Astrocyte of the cerebellum (primary cell): Measurements from ENCODE around the gene MYCN.

Source experiments
- DNase-seq: peaks from one replicate; pipeline ENCODE4 v3.0.0-alpha.2; 2011; ENCODE audit warnings: low read depth
- H3K4me3 ChIP-seq: 2 replicates; pipeline ENCODE4 v1.5.1; 2011; ENCODE audit warnings: mild to moderate bottlenecking, low read depth, low read length, moderate library complexity
- CTCF ChIP-seq: IDR thresholded peaks from 2 replicates; pipeline ENCODE4 v1.5.1; 2012; ENCODE audit warnings: low read length, low read depth, moderate library complexity, mild to moderate bottlenecking; ENCODE audit errors: missing control alignments
- in situ Hi-C: cut with HindIII; loops from 2 replicates; pipeline ENCODE4 v1.10.0; 2017; ENCODE audit warnings: low sequenced_read_pairs

Gene MYCN

DNA sequence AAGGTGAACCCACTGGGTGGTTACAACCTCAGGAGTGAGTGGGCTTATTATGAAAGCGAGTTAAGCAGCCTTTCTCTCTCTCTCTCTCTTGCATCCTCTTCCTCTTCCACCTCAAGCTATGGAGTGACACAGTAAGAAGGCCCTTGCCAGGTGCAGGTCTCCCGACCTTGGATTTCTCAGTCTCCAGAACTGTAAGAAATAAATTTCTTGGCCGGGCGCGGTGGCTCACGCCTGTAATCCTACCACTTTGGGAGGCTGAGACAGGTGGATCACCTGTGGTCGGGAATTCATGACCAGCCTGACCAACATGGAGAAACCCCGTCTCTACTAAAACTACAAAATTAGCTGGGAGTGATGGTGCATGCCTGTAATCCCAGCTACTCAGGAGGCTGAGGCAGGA, 14.4 kb downstream of the MYCN start:
- DNase-seq: no peak
- no peak overlapping the region for H3K4me3 ChIP-seq
- no peak for TF ChIP-seq CTCF
- in situ Hi-C loops: no loop called here

- no peak for DNase-seq
- no peak overlapping the region for H3K4me3 ChIP-seq
- in situ Hi-C loops: no loop called here
- no peak for TF ChIP-seq CTCF
These were observed 15.1 kb downstream of the MYCN start for GRCh38 chr2:15955232-15955988.

GRCh38 chr2:15956230-15956629, 15.9 kb downstream of the MYCN start:
- no peak for TF ChIP-seq CTCF
- in situ Hi-C loops: no loop called here
- H3K4me3 ChIP-seq: no peak overlapping the region
- no peak for DNase-seq

DNA sequence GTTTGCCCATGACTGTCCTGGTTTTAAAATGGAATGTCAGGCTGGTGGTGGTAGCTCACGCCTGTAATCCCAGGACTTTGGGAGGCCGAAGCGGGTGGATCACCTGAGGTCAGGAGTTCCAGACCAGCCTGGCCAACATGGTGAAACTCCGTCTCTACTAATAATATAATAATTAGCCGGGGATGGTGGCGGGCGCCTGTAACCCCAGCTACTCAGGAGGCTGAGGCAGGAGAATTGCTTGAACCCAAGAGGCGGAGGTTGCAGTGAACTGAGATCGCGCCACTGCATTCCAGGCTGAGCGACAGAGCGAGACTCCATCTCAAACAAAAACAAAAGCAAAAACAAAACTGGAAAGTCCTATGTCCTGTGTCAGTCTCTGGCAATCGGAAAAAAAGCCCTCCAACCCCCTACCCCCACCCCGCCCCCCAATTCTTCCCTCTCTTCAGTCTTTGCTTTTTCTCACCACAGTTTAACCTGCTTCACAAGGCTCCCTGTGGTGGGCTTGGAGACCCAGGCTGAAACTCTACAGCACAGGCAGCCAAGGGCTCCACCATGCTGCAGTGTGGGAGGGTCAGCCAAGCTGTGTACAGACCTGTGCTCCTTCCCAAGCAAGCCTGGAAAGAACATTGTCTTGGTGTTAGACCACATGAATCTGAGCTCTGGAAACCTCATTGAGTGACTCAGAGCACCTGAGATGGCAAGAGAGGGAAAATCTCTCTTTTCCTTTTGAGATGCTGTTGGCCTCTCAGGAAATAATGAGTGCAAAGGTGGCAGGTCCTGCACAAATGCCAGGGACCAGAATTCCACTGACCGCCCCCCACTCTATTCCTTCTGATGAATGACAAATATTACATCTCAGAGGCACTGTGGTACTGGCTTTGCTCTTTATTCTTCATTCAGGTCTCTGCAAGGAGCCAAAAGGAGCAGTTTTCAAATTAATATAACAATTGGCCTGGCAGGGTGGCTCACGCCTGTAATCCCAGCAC, 16.7 kb downstream of the MYCN start:
- in situ Hi-C loops: no loop called here
- no peak overlapping the region for H3K4me3 ChIP-seq
- no peak for TF ChIP-seq CTCF
- no peak for DNase-seq

GRCh38 chr2:15957881-15958713, 17.7 kb downstream of the MYCN start:
- H3K4me3 ChIP-seq: no peak overlapping the region
- DNase-seq: no peak
- in situ Hi-C loops: no loop called here
- no peak for TF ChIP-seq CTCF
